Measurements from ENCODE around the gene DGKH. TPM values are rescaled to one million over a fixed set of nuclear protein-coding genes. Genes with fewer than 3 reads are reported as not detected.

Gene DGKH
- total RNA-seq, 1 experiment from 2014 or later = 19.1 TPM

GRCh38 chr13:42007844-42008243 lies 40.6 kb upstream of the DGKH start:
- Mint-ChIP-seq H3K27ac (ENCODE audit: unreplicated experiment) (no peak overlapping the region), H3K9me3 (ENCODE audit: low read depth, unreplicated experiment) (no peaks in the 10 kb centered on the region), H3K36me3 (ENCODE audit: insufficient read depth, unreplicated experiment) (no peaks in the 10 kb centered on the region), H3K27me3 (ENCODE audit: unreplicated experiment) (peaks cover 8% of the 10 kb centered on the region), H3K4me3 (ENCODE audit: low read depth, unreplicated experiment) (no peak overlapping the region), H3K4me1 (ENCODE audit: low read depth, unreplicated experiment) (peaks cover 10% of the 10 kb centered on the region)
- BruUV-seq (replicated peaks) = no TSS peak
- CTCF ChIA-PET = no interaction called here
- intact Hi-C loops (cut with micrococcal nuclease; ENCODE audit: unreplicated experiment) = no loop called here
- DNase-seq = no peak
- no peak for TF ChIP-seq CTCF (IDR thresholded peaks at IDR 0.05; ENCODE audit: unreplicated experiment)

GRCh38 chr13:42009057-42009456 lies 39.4 kb upstream of the DGKH start:
- DNase-seq = no peak
- peaks cover 8% of the 10 kb centered on the region for H3K27me3 Mint-ChIP-seq (ENCODE audit: unreplicated experiment)
- intact Hi-C loops (cut with micrococcal nuclease; ENCODE audit: unreplicated experiment) = no loop called here
- BruUV-seq (replicated peaks) = no TSS peak
- CTCF ChIA-PET = no interaction called here
- no peaks in the 10 kb centered on the region for H3K9me3 Mint-ChIP-seq (ENCODE audit: low read depth, unreplicated experiment)
- H3K4me1 Mint-ChIP-seq (ENCODE audit: low read depth, unreplicated experiment) = peaks cover 10% of the 10 kb centered on the region
- H3K36me3 Mint-ChIP-seq (ENCODE audit: insufficient read depth, unreplicated experiment) = no peaks in the 10 kb centered on the region
- TF ChIP-seq CTCF (IDR thresholded peaks at IDR 0.05; ENCODE audit: unreplicated experiment) = no peak
- H3K4me3 Mint-ChIP-seq (ENCODE audit: low read depth, unreplicated experiment) = no peak overlapping the region
- H3K27ac Mint-ChIP-seq (ENCODE audit: unreplicated experiment) = no peak overlapping the region

- CTCF ChIA-PET = no interaction called here
- DNase-seq = peak; percentile 14
- no TSS peak for BruUV-seq (replicated peaks)
- Mint-ChIP-seq H3K4me3 (ENCODE audit: low read depth, unreplicated experiment) (peak overlapping the region; percentile 7), H3K27me3 (ENCODE audit: unreplicated experiment) (no peaks in the 10 kb centered on the region), H3K27ac (ENCODE audit: unreplicated experiment) (no peak overlapping the region), H3K36me3 (ENCODE audit: insufficient read depth, unreplicated experiment) (no peaks in the 10 kb centered on the region), H3K4me1 (ENCODE audit: low read depth, unreplicated experiment) (peaks cover 10% of the 10 kb centered on the region), H3K9me3 (ENCODE audit: low read depth, unreplicated experiment) (no peaks in the 10 kb centered on the region)
- TF ChIP-seq CTCF (IDR thresholded peaks at IDR 0.05; ENCODE audit: unreplicated experiment) = no peak
- intact Hi-C loops (cut with micrococcal nuclease; ENCODE audit: unreplicated experiment) = no loop called here
Measured at GRCh38 chr13:42011601-42012350, 36.7 kb upstream of the DGKH start.

DNA sequence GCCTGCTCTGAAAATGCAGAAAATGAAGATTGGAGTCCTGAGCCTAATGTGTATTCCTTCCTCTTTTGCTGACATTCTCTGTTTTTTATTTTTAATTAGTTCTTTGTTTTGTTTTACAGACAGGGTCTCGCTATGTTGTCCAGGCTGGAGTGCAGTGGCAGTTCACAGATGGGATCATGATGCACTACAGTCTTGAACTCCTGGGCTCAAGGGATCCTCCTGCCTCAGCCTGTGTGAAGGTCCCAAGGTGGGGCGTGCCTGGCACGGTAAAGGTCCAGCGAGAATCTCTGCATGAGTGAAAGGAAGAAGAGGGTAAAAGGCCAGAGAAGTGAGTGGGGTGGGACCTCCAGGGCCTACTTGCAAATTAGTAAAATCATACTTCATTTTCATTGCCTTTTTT lies 34.3 kb upstream of the DGKH start:
- Mint-ChIP-seq H3K9me3 (ENCODE audit: low read depth, unreplicated experiment) (no peaks in the 10 kb centered on the region), H3K27me3 (ENCODE audit: unreplicated experiment) (no peaks in the 10 kb centered on the region), H3K4me3 (ENCODE audit: low read depth, unreplicated experiment) (no peak overlapping the region), H3K27ac (ENCODE audit: unreplicated experiment) (no peak overlapping the region), H3K4me1 (ENCODE audit: low read depth, unreplicated experiment) (peaks cover 10% of the 10 kb centered on the region), H3K36me3 (ENCODE audit: insufficient read depth, unreplicated experiment) (no peaks in the 10 kb centered on the region)
- intact Hi-C loops (cut with micrococcal nuclease; ENCODE audit: unreplicated experiment) = no loop called here
- CTCF ChIA-PET = no interaction called here
- DNase-seq = no peak
- BruUV-seq (replicated peaks) = no TSS peak
- TF ChIP-seq CTCF (IDR thresholded peaks at IDR 0.05; ENCODE audit: unreplicated experiment) = no peak

All from Calu3 (cell line).